K562 (cell line): ENCODE measurements around the gene TOX2. TPM values are rescaled to one million over a fixed set of nuclear protein-coding genes. Genes with fewer than 3 reads are reported as not detected.

ENCODE experiments used
- ATAC-seq: fragments of 200-7000 bp; cut with Tn5 transposase; 3 replicates; pipeline ENCODE4 v1.9.1; 2020; ENCODE audit warnings: moderate library complexity
- BruUV-seq: library from RNA; stranded (reverse); fragments of 400-500 nt; replicated peaks from 2 replicates; lab custom pipeline; 2021; lab: Mats Ljungman, UMichigan
- CTCF ChIA-PET: fragments of 300-600 bp; formaldehyde crosslinking; extraction: SDS; loops from one replicate; lab custom pipeline; 2021; ENCODE audit warnings: low intra/inter-chr PET ratio; lab: Yijun Ruan, JAX
- POLR2A ChIA-PET: fragments of 300-600, 350-650 bp; sonication (Branson Sonifier 250); formaldehyde crosslinking; extraction: SDS; loops from one replicate; lab custom pipeline; 2021; ENCODE audit warnings: antibody characterized with exemption, inconsistent platforms; lab: Yijun Ruan, JAX
- DNase-seq, 4 experiments: peaks; one replicate each; pipeline versions ENCODE4 v3.0.0 to v3.0.0-alpha.2; 2011 to 2018; ENCODE audit warnings: low spot score in 3 of 4, mixed read lengths in 3 of 4; ENCODE audit errors: extremely low read depth in 1 of 4
- FAIRE-seq: peaks from 2 replicates; lab custom pipeline; 2011; peaks lifted over from hg19 to GRCh38; lab: Jason Lieb, UNC
- H2AFZ ChIP-seq: 2 replicates; pipeline ENCODE4 v1.6.0; 2011; ENCODE audit warnings: low read depth, low read length, control low read depth, inconsistent platforms
- H3K27ac ChIP-seq: fragments of 200-600 bp; 3 replicates; pipeline ENCODE4 v1.8.0; 2011; ENCODE audit warnings: low read depth, mild to moderate bottlenecking, control low read depth, inconsistent platforms, low read length, moderate library complexity, mixed read lengths; ENCODE audit errors: extremely low read depth
- H3K27me3 ChIP-seq, 2 experiments: fragments of 300-600 bp in 1 of 2; 2 replicates in 1 of 2; 3 replicates in 1 of 2; pipeline versions ENCODE4 v1.6.0 to v1.8.0; 2011; ENCODE audit warnings: inconsistent platforms in 2 of 2, low read length in 2 of 2, mild to moderate bottlenecking in 1 of 2, mixed read lengths in 1 of 2, moderate library complexity in 1 of 2; ENCODE audit not compliant: control insufficient read depth in 2 of 2, insufficient read depth in 2 of 2
- H3K36me3 ChIP-seq: fragments of 300-600 bp; 3 replicates; pipeline ENCODE4 v1.8.0; 2011; ENCODE audit warnings: mild to moderate bottlenecking, low read length, inconsistent platforms; ENCODE audit not compliant: control insufficient read depth, insufficient read depth
- H3K4me1 ChIP-seq, 2 experiments: fragments of 200-600 bp in 1 of 2; replicated peaks in 1 of 2; 2 replicates in 1 of 2; 3 replicates in 1 of 2; pipeline versions ENCODE4 v1.5.1 to v1.8.0; 2011; ENCODE audit warnings: inconsistent platforms in 2 of 2, low read length in 2 of 2, mild to moderate bottlenecking in 1 of 2, mixed read lengths in 1 of 2, moderate library complexity in 1 of 2; ENCODE audit not compliant: control insufficient read depth in 2 of 2, insufficient read depth in 2 of 2
- H3K4me2 ChIP-seq: 2 replicates; pipeline ENCODE4 v1.6.1; 2011; ENCODE audit warnings: low read length, control low read depth, inconsistent platforms, mixed read lengths; ENCODE audit not compliant: insufficient read depth
- H3K4me3 ChIP-seq: fragments of 200-600 bp; sonication (generic), shearing (Covaris generic); 2 replicates; pipeline ENCODE4 v1.5.1; 2016; ENCODE audit warnings: control low read depth, inconsistent platforms
- H3K79me2 ChIP-seq: fragments of 200-600 bp; 3 replicates; pipeline ENCODE4 v1.8.0; 2011; ENCODE audit warnings: low read length, inconsistent platforms; ENCODE audit not compliant: control insufficient read depth, insufficient read depth
- H3K9ac ChIP-seq, 2 experiments: 2 replicates each; pipeline versions ENCODE4 v1.6.0 to v1.6.1; 2011; ENCODE audit warnings: low read depth in 2 of 2, low read length in 2 of 2, control low read depth in 1 of 2, inconsistent platforms in 1 of 2, mild to moderate bottlenecking in 1 of 2, mixed read lengths in 1 of 2; ENCODE audit not compliant: insufficient read depth in 1 of 2
- H3K9me1 ChIP-seq: one replicate; pipeline ENCODE4 v1.6.0; 2011; ENCODE audit warnings: inconsistent platforms, mild to moderate bottlenecking, low read length, moderate library complexity; ENCODE audit not compliant: control insufficient read depth, insufficient read depth
- H3K9me3 ChIP-seq: replicated peaks from 2 replicates; pipeline ENCODE4 v1.5.1; 2011; ENCODE audit warnings: low read depth, low read length, inconsistent platforms; ENCODE audit not compliant: control insufficient read depth, insufficient read depth
- H4K20me1 ChIP-seq: replicated peaks from 2 replicates; pipeline ENCODE4 v1.6.1; 2011; ENCODE audit warnings: low read length, inconsistent platforms, mixed read lengths; ENCODE audit not compliant: control insufficient read depth, insufficient read depth
- COPS2 ChIP-seq: fragments of 450-650 bp; conservative IDR thresholded peaks from 2 replicates; pipeline ENCODE4 v1.6.1; 2016; ENCODE audit warnings: mild to moderate bottlenecking, moderate library complexity
- JUND ChIP-seq, 2 experiments: IDR thresholded peaks; 2 replicates in 1 of 2; 3 replicates in 1 of 2; pipeline ENCODE4 v1.6.1; 2011; ENCODE audit warnings: borderline replicate concordance in 2 of 2, low read depth in 2 of 2, low read length in 2 of 2, improper control_type of control experiment in 1 of 2, missing biosample characterization in 1 of 2, missing genetic modification characterization in 1 of 2, missing genetic modification reagents in 1 of 2
- PTTG1 ChIP-seq: fragments of 450-650 bp; IDR thresholded peaks from 2 replicates; pipeline ENCODE4 v1.6.1; 2016; ENCODE audit warnings: low read depth, mild to moderate bottlenecking, missing genetic modification characterization, missing compliant biosample characterization
- RHOXF2B ChIP-seq: fragments of 250-450 bp; sonication (Bioruptor Pico); conservative IDR thresholded peaks from 2 replicates; pipeline ENCODE4 v1.5.1; 2021
- SPI1 ChIP-seq: IDR thresholded peaks from 2 replicates; pipeline ENCODE4 v1.6.1; 2011; ENCODE audit warnings: low read depth, low read length, control low read depth, borderline replicate concordance
- TRIM28 ChIP-seq: fragments of 450-650 bp; IDR thresholded peaks from 2 replicates; pipeline ENCODE4 v1.6.1; 2017
- ZNF444 ChIP-seq: fragments of 250-450 bp; sonication (Bioruptor Pico); IDR thresholded peaks from 2 replicates; pipeline ENCODE4 v1.4.0; 2020; ENCODE audit warnings: mild to moderate bottlenecking, moderate library complexity
- ZNF707 ChIP-seq: fragments of 250-450 bp; sonication (Bioruptor Pico); conservative IDR thresholded peaks from 2 replicates; pipeline ENCODE4 v1.8.0; 2022; ENCODE audit warnings: inconsistent platforms, mild to moderate bottlenecking, moderate library complexity
- WGBS: fragments of 100-300 bp; shearing (Covaris generic); methylation state at CpG from one replicate; pipeline ENCODE4 v1.1.6; 2016; ENCODE audit warnings: low coverage, mixed read lengths; ENCODE audit not compliant: insufficient coverage; ENCODE audit errors: missing lambda C conversion rate; 5-methylcytosine and 5-hydroxymethylcytosine counted together
- in situ Hi-C: fragments of 300-500 bp; cut with MboI; formaldehyde crosslinking; loops from 4 replicates; pipeline ENCODE4 v1.15.0; 2018; ENCODE audit warnings: inconsistent platforms, mixed read lengths
- intact Hi-C: fragments of 100-400 bp; cut with micrococcal nuclease; formaldehyde crosslinking; loops from 2 replicates; pipeline ENCODE4 v1.14.2; 2022
- polyA plus RNA-seq, 8 experiments: library from polyadenylated mRNA; depleted of rRNA in 4 of 8; stranded (reverse) in 5 of 8; unstranded in 3 of 8; fragments of >200 nt; fragmentation: Nextera tagmentation in 2 of 8; fragmentation: Illumina TruSeq in 1 of 8; extraction: Ambion mirVana in 2 of 8; extraction: Trizol in 1 of 8; gene quantifications; 2 replicates each; pipeline versions ENCODE4 v1.2.1 to v1.2.3, GENCODE V29; 2011 to 2014; ENCODE audit warnings: inconsistent platforms in 1 of 8, missing spikeins in 1 of 8
- total RNA-seq, 7 experiments: library from RNA; depleted of rRNA in 6 of 7; stranded (reverse); fragments of >200 nt in 6 of 7; fragmentation: Illumina TruSeq in 2 of 7; extraction: Trizol in 2 of 7; gene quantifications; 2 replicates each; pipeline versions ENCODE4 v1.2.1 to v1.2.3, GENCODE V29; 2011 to 2021; ENCODE audit warnings: low replicate concordance in 1 of 7
- TF ChIP-seq, protein P1 (sequence below), 2 experiments: fragments of 450-650 bp in 1 of 2; sonication (generic) in 1 of 2; formaldehyde crosslinking in 1 of 2; IDR thresholded peaks; 2 replicates each; pipeline versions ENCODE4 v1.7.1 to v1.9.0; 2016 to 2022; ENCODE audit warnings: inconsistent platforms in 1 of 2, mild to moderate bottlenecking in 1 of 2, missing genetic modification reagents in 1 of 2
- TF ChIP-seq, protein P2 (sequence below): sonication (generic); formaldehyde crosslinking; IDR thresholded peaks from 2 replicates; pipeline ENCODE4 v1.8.0; 2022; ENCODE audit warnings: missing genetic modification reagents, mild to moderate bottlenecking, borderline replicate concordance

TOX2 gene
- total and polyA plus RNA-seq, 9 of the 15 experiments (the other 6 are each of a cell fraction or from before 2014, with no cell fraction given): not detected

- Histone ChIP-seq H3K36me3 (no peaks in the 10 kb centered on the region), H3K4me2 (no peak overlapping the region), H3K27me3 (peaks cover 13 to 57% of the 10 kb centered on the region in 2 experiments), H3K4me3 (no peak overlapping the region), H3K4me1 (peaks cover 0 to 9% of the 10 kb centered on the region in 2 experiments; a peak in 2 of 5 replicates), H3K9me1 (no peaks in the 10 kb centered on the region), H3K9me3 (no peaks in the 10 kb centered on the region), H3K79me2 (no peaks in the 10 kb centered on the region), H3K27ac (no peak overlapping the region), H4K20me1 (peaks cover 13% of the 10 kb centered on the region), H2AFZ (no peak overlapping the region), H3K9ac (no peak overlapping the region)
- ChIA-PET POLR2A (no interaction called here), CTCF (no interaction called here)
- no peak for TF ChIP-seq PTTG1 (tag)
- TF ChIP-seq, protein P1, sequence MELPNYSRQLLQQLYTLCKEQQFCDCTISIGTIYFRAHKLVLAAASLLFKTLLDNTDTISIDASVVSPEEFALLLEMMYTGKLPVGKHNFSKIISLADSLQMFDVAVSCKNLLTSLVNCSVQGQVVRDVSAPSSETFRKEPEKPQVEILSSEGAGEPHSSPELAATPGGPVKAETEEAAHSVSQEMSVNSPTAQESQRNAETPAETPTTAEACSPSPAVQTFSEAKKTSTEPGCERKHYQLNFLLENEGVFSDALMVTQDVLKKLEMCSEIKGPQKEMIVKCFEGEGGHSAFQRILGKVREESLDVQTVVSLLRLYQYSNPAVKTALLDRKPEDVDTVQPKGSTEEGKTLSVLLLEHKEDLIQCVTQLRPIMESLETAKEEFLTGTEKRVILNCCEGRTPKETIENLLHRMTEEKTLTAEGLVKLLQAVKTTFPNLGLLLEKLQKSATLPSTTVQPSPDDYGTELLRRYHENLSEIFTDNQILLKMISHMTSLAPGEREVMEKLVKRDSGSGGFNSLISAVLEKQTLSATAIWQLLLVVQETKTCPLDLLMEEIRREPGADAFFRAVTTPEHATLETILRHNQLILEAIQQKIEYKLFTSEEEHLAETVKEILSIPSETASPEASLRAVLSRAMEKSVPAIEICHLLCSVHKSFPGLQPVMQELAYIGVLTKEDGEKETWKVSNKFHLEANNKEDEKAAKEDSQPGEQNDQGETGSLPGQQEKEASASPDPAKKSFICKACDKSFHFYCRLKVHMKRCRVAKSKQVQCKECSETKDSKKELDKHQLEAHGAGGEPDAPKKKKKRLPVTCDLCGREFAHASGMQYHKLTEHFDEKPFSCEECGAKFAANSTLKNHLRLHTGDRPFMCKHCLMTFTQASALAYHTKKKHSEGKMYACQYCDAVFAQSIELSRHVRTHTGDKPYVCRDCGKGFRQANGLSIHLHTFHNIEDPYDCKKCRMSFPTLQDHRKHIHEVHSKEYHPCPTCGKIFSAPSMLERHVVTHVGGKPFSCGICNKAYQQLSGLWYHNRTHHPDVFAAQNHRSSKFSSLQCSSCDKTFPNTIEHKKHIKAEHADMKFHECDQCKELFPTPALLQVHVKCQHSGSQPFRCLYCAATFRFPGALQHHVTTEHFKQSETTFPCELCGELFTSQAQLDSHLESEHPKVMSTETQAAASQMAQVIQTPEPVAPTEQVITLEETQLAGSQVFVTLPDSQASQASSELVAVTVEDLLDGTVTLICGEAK (IDR thresholded peaks at IDR 0.05): no peak
- TF ChIP-seq, protein P1 (CRISPR knock-in tag; IDR thresholded peaks at IDR 0.05): no peak
- TF ChIP-seq ZNF707 (CRISPR knock-in tag): no peak
- no peak for TF ChIP-seq TRIM28
- no peak for TF ChIP-seq COPS2
- TF ChIP-seq JUND (IDR thresholded peaks at IDR 0.05; ENCODE audit: borderline replicate concordance, low read depth, low read length): no peak
- no peak for TF ChIP-seq JUND (tag; IDR thresholded peaks at IDR 0.05; ENCODE audit: borderline replicate concordance, low read depth, low read length)
- TF ChIP-seq RHOXF2B (CRISPR knock-in tag): no peak
- TF ChIP-seq SPI1: no peak
- TF ChIP-seq, protein P2, sequence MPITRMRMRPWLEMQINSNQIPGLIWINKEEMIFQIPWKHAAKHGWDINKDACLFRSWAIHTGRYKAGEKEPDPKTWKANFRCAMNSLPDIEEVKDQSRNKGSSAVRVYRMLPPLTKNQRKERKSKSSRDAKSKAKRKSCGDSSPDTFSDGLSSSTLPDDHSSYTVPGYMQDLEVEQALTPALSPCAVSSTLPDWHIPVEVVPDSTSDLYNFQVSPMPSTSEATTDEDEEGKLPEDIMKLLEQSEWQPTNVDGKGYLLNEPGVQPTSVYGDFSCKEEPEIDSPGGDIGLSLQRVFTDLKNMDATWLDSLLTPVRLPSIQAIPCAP: no peak
- no peak for TF ChIP-seq ZNF444 (CRISPR knock-in tag)
- intact Hi-C loops (loop anchor here (10.0 kb wide), 1 partner anchor 350 kb away; no protein-coding TSS in a partner anchor), in situ Hi-C loops (loop anchor here (5.0 kb wide), 2 partner anchors 72 to 267 kb away; partner anchors contain the start of gene JPH2)
- BruUV-seq: no TSS peak
- ATAC-seq (no peak), DNase-seq (no peak), FAIRE-seq (no peak)
- 3% methylated on average over 5 of the region's 7 CpGs for WGBS
Measured at GRCh38 chr20:44115181-44115580, 200.5 kb downstream of the TOX2 start.
